ENCODE measurements around the gene RPS6KC1. TPM values are rescaled to one million over a fixed set of nuclear protein-coding genes. Genes with fewer than 3 reads are reported as not detected.

RPS6KC1 gene
- total and polyA plus RNA-seq, 9 of the 15 experiments (the other 6 are each of a cell fraction or from before 2014, with no cell fraction given): 4.3 to 34.6 (median 20.9) TPM

- no peak for TF ChIP-seq MYC (IDR thresholded peaks at IDR 0.05; ENCODE audit: low read depth, low read length)
- TF ChIP-seq MYC (CRISPR knock-in tag; IDR thresholded peaks at IDR 0.05; ENCODE audit: borderline replicate concordance, low read depth): no peak
- TF ChIP-seq BHLHE40 (IDR thresholded peaks at IDR 0.05; ENCODE audit: low read length): no peak
- TF ChIP-seq CBX3 (IDR thresholded peaks at IDR 0.05; ENCODE audit: borderline replicate concordance in 1 of 2, low read length in 2 of 2): no peak
- no peak for TF ChIP-seq ZNF507 (tag; conservative IDR thresholded peaks at IDR 0.05)
Measured at GRCh38 chr1:213087911-213088310, 36.9 kb downstream of the RPS6KC1 start (continued).

- Histone ChIP-seq H4K20me1 (replicated peaks; ENCODE audit: control insufficient read depth, insufficient read depth, low read length) (no peaks in the 10 kb centered on the region), H3K36me3 (ENCODE audit: control insufficient read depth, insufficient read depth, low read length) (peaks cover 41% of the 10 kb centered on the region), H3K4me3 (no peak overlapping the region), H3K4me1 (replicated peaks in 1 of 2; ENCODE audit: control insufficient read depth in 2 of 2, insufficient read depth in 2 of 2, low read length in 2 of 2) (no peaks in the 10 kb centered on the region), H3K27ac (ENCODE audit: extremely low read depth, low read depth, low read length) (no peak overlapping the region), H2AFZ (ENCODE audit: low read depth, low read length) (no peak overlapping the region), H3K9ac (ENCODE audit: insufficient read depth in 1 of 2, low read depth in 2 of 2, low read length in 2 of 2) (no peak overlapping the region), H3K27me3 (ENCODE audit: control insufficient read depth in 2 of 2, insufficient read depth in 2 of 2, low read length in 2 of 2) (no peaks in the 10 kb centered on the region), H3K9me1 (ENCODE audit: control insufficient read depth, insufficient read depth, low read length) (no peaks in the 10 kb centered on the region), H3K9me3 (replicated peaks; ENCODE audit: control insufficient read depth, insufficient read depth, low read depth, low read length) (no peaks in the 10 kb centered on the region), H3K4me2 (ENCODE audit: insufficient read depth, low read length) (no peak overlapping the region), H3K79me2 (ENCODE audit: control insufficient read depth, insufficient read depth, low read length) (no peaks in the 10 kb centered on the region)
- ChIA-PET CTCF (ENCODE audit: low intra/inter-chr PET ratio) (no interaction called here), POLR2A (interaction anchor here (1.0 to 1.9 kb wide), 2 partner anchors 7 to 20 kb away, joined by 3 to 7 read pairs; no protein-coding TSS in a partner anchor)
- in situ Hi-C loops (cut with MboI) (no loop called here), intact Hi-C loops (cut with micrococcal nuclease) (no loop called here)
- BruUV-seq (replicated peaks): no TSS peak
- FAIRE-seq (no peak), DNase-seq (ENCODE audit: extremely low read depth in 1 of 4, low spot score in 3 of 4) (no peak), ATAC-seq (no peak)
- TF ChIP-seq ASH1L (IDR thresholded peaks at IDR 0.05; ENCODE audit: borderline replicate concordance, low read depth, partially characterized antibody) (no peak), DIDO1 (tag; IDR thresholded peaks at IDR 0.05; ENCODE audit: low read depth) (no peak), JUND (IDR thresholded peaks at IDR 0.05; ENCODE audit: borderline replicate concordance, low read depth, low read length) (no peak), JUND (tag; IDR thresholded peaks at IDR 0.05; ENCODE audit: borderline replicate concordance, low read depth, low read length) (peak; percentile 31; the same call in 1 of the 3 replicates), ATF3 (IDR thresholded peaks at IDR 0.05) (peak; percentile 90), ATF3 (CRISPR knock-in tag; conservative IDR thresholded peaks at IDR 0.05) (no peak), ZNF324 (CRISPR knock-in tag; IDR thresholded peaks at IDR 0.05) (no peak), ATF7 (IDR thresholded peaks at IDR 0.05) (peak; percentile 62; the same call in 1 of the 2 replicates)
Measured at GRCh38 chr1:213089924-213090677, 39.1 kb downstream of the RPS6KC1 start.

Measured in K562 (cell line).